ENCODE measurements around the gene SHC4. TPM values are rescaled to one million over a fixed set of nuclear protein-coding genes. Genes with fewer than 3 reads are reported as not detected.
A peak's percentile ranks its signal among the peaks of the same experiment; 100 is the strongest.

Gene SHC4
- polyA plus RNA-seq, 1 donor (not counting 4 experiments of a cell fraction or from before 2014, with no cell fraction given): 0.94 TPM

DNA sequence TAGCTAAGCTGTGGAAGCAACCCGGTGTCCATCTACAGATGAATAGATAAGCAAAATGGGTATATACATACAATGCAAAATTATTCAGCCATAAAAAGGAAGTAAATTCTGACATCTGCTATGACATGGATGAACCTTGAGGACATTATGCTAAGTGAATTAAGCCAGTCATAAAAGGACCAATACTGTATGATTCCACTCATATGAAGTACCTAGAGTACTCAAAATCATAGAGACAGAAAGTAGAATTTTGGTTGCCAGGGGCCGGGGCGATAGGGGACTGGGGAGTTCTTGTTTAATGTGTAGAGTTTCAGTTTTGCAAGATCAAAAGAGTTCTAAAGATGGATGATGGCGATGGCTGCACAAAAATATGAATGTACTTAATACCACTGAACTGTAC lies 75.5 kb downstream of the SHC4 start:
- no peak overlapping the region for H2AFZ ChIP-seq (ENCODE audit: control insufficient read depth, low read length)
- DNase-seq (ENCODE audit: low read depth, low spot score) (no peak), FAIRE-seq (no peak)

DNA sequence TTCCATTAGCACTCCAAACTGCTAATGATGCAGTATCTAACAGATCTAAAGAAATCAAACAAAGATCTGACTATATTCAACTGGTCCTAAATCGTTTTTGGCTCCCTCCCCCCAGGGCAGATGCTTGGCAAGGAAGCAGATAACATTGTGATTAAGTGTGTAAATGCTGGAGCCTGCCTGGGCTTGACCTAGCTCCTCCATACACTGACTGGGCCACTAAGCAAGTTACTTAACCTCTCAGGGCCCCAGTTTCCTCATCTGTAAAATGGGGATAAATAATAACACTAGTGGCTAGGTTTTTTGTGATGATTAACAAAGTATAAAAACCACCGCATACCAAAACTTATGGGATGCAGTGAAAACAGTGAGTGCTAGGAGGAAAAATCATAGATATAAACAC lies 76.6 kb downstream of the SHC4 start:
- no peak for DNase-seq (ENCODE audit: low read depth, low spot score)
- H3K9me3 ChIP-seq (ENCODE audit: control insufficient read depth, low read depth, low read length): no peaks in the 10 kb centered on the region
- no peaks in the 10 kb centered on the region for H3K79me2 ChIP-seq (ENCODE audit: control insufficient read depth, insufficient read depth, low read length)
- dilution Hi-C loops (cut with MboI; ENCODE audit: extremely low pct_ligation_motif_present, low sequenced_read_pairs): no loop called here
- no peaks in the 10 kb centered on the region for H3K27me3 ChIP-seq (ENCODE audit: control insufficient read depth, extremely low read depth, insufficient read depth, low read length)
- no peaks in the 10 kb centered on the region for H3K9me1 ChIP-seq (ENCODE audit: control insufficient read depth, extremely low read depth, insufficient read depth, low read length)
- no peak overlapping the region for H3K4me2 ChIP-seq (ENCODE audit: control insufficient read depth, extremely low read depth, insufficient read depth, low read depth, low read length)
- H3K4me3 ChIP-seq (ENCODE audit: control insufficient read depth in 2 of 3, extremely low read depth in 1 of 3, insufficient read depth in 2 of 3, low read depth in 1 of 3, low read length in 3 of 3): no peak overlapping the region
- H4K20me1 ChIP-seq (ENCODE audit: control insufficient read depth, extremely low read depth, insufficient read depth, low read length): no peaks in the 10 kb centered on the region
- H3K4me1 ChIP-seq (ENCODE audit: control insufficient read depth, extremely low read depth, insufficient read depth, low read length): peaks cover 9% of the 10 kb centered on the region
- no peak overlapping the region for H3K27ac ChIP-seq (ENCODE audit: control insufficient read depth, insufficient read depth, low read length)
- no peak overlapping the region for H2AFZ ChIP-seq (ENCODE audit: control insufficient read depth, low read length)
- no peak overlapping the region for H3K9ac ChIP-seq (ENCODE audit: control insufficient read depth, extremely low read depth, insufficient read depth, low read length)
- peak; percentile 46 for FAIRE-seq
- no peaks in the 10 kb centered on the region for H3K36me3 ChIP-seq (ENCODE audit: control insufficient read depth in 2 of 2, extremely low read depth in 1 of 2, insufficient read depth in 2 of 2, low read length in 2 of 2)
- no peak for TF ChIP-seq EZH2 (IDR thresholded peaks at IDR 0.05; ENCODE audit: low read length)
- no peak for TF ChIP-seq CTCF (optimal IDR thresholded peaks at IDR 0.05 in 1 of 3, IDR thresholded peaks at IDR 0.05 in 1 of 3, conservative IDR thresholded peaks at IDR 0.05 in 1 of 3; ENCODE audit: extremely low read depth in 1 of 3, insufficient read depth in 2 of 3, low read length in 3 of 3)

More for the DNA sequence above, 75.5 kb downstream of the SHC4 start:
- Histone ChIP-seq H3K9me1 (ENCODE audit: control insufficient read depth, extremely low read depth, insufficient read depth, low read length) (no peaks in the 10 kb centered on the region), H3K4me3 (ENCODE audit: control insufficient read depth in 2 of 3, extremely low read depth in 1 of 3, insufficient read depth in 2 of 3, low read depth in 1 of 3, low read length in 3 of 3) (no peak overlapping the region), H3K36me3 (ENCODE audit: control insufficient read depth in 2 of 2, extremely low read depth in 1 of 2, insufficient read depth in 2 of 2, low read length in 2 of 2) (no peaks in the 10 kb centered on the region), H3K79me2 (ENCODE audit: control insufficient read depth, insufficient read depth, low read length) (no peaks in the 10 kb centered on the region), H4K20me1 (ENCODE audit: control insufficient read depth, extremely low read depth, insufficient read depth, low read length) (no peaks in the 10 kb centered on the region), H3K4me2 (ENCODE audit: control insufficient read depth, extremely low read depth, insufficient read depth, low read depth, low read length) (no peak overlapping the region), H3K9me3 (ENCODE audit: control insufficient read depth, low read depth, low read length) (no peaks in the 10 kb centered on the region), H3K27me3 (ENCODE audit: control insufficient read depth, extremely low read depth, insufficient read depth, low read length) (no peaks in the 10 kb centered on the region), H3K27ac (ENCODE audit: control insufficient read depth, insufficient read depth, low read length) (no peak overlapping the region), H3K9ac (ENCODE audit: control insufficient read depth, extremely low read depth, insufficient read depth, low read length) (no peak overlapping the region), H3K4me1 (ENCODE audit: control insufficient read depth, extremely low read depth, insufficient read depth, low read length) (peaks cover 9% of the 10 kb centered on the region)
- dilution Hi-C loops (cut with MboI; ENCODE audit: extremely low pct_ligation_motif_present, low sequenced_read_pairs): no loop called here
- TF ChIP-seq EZH2 (IDR thresholded peaks at IDR 0.05; ENCODE audit: low read length): no peak
- TF ChIP-seq CTCF (optimal IDR thresholded peaks at IDR 0.05 in 1 of 3, IDR thresholded peaks at IDR 0.05 in 1 of 3, conservative IDR thresholded peaks at IDR 0.05 in 1 of 3; ENCODE audit: extremely low read depth in 1 of 3, insufficient read depth in 2 of 3, low read length in 3 of 3): no peak
